HepG2 (cell line): Measurements from ENCODE around the gene MRPL54. TPM values are rescaled to one million over a fixed set of nuclear protein-coding genes. Genes with fewer than 3 reads are reported as not detected.

ENCODE experiments used
- ATAC-seq: fragments of 200-7000 bp; cut with Tn5 transposase; 3 replicates; pipeline ENCODE4 v1.9.1; 2020; ENCODE audit warnings: mild to moderate bottlenecking, moderate library complexity
- BruUV-seq: library from RNA; stranded (reverse); fragments of 400-500 nt; replicated peaks from 2 replicates; lab custom pipeline; 2021; lab: Mats Ljungman, UMichigan
- CTCF ChIA-PET: fragments of 300-600 bp; formaldehyde crosslinking; extraction: SDS; loops from one replicate; lab custom pipeline; 2021; ENCODE audit warnings: low total read pairs, inconsistent platforms, low intra/inter-chr PET ratio; lab: Yijun Ruan, JAX
- POLR2A ChIA-PET: fragments of 350-600 bp; sonication (Branson Sonifier 250); formaldehyde crosslinking; loops from one replicate; lab custom pipeline; 2020; ENCODE audit warnings: antibody characterized with exemption, inconsistent platforms; lab: Yijun Ruan, JAX
- DNase-seq: peaks from one replicate; pipeline ENCODE4 v3.0.0-alpha.2; 2015; ENCODE audit warnings: low spot score
- FAIRE-seq: peaks from 3 replicates; lab custom pipeline; 2011; peaks lifted over from hg19 to GRCh38; lab: Jason Lieb, UNC
- H2AFZ ChIP-seq: one replicate; pipeline ENCODE4 v1.6.1; 2011; ENCODE audit warnings: low read length, inconsistent platforms
- H3K27ac ChIP-seq: fragments of 300-600 bp; 3 replicates; pipeline ENCODE4 v1.8.0; 2011; ENCODE audit warnings: mixed run types, mild to moderate bottlenecking, mixed read lengths, low read length, inconsistent platforms; ENCODE audit not compliant: insufficient read depth; ENCODE audit errors: extremely low read length
- H3K27me3 ChIP-seq, 2 experiments: fragments of 200-600 bp in 1 of 2; 2 replicates in 1 of 2; 3 replicates in 1 of 2; pipeline versions ENCODE4 v1.6.0 to v1.8.0; 2011; ENCODE audit warnings: low read length in 2 of 2, mild to moderate bottlenecking in 2 of 2, moderate library complexity in 2 of 2, inconsistent platforms in 1 of 2; ENCODE audit not compliant: insufficient read depth in 2 of 2, control insufficient read depth in 1 of 2
- H3K36me3 ChIP-seq, 2 experiments: fragments of 200-600 bp in 1 of 2; replicated peaks in 1 of 2; 2 replicates in 1 of 2; 3 replicates in 1 of 2; pipeline versions ENCODE4 v1.5.1 to v1.8.0; 2011; ENCODE audit warnings: low read length in 2 of 2, inconsistent platforms in 1 of 2; ENCODE audit not compliant: insufficient read depth in 2 of 2, control insufficient read depth in 1 of 2
- H3K4me1 ChIP-seq: 2 replicates; pipeline ENCODE4 v1.5.1; 2012; ENCODE audit warnings: low read length, inconsistent platforms; ENCODE audit not compliant: insufficient read depth
- H3K4me2 ChIP-seq: 2 replicates; pipeline ENCODE4 v1.6.0; 2011; ENCODE audit warnings: low read depth, low read length, inconsistent platforms
- H3K4me3 ChIP-seq, 3 experiments: fragments of 200-600 bp in 1 of 3; sonication (generic), shearing (Covaris generic) in 1 of 3; replicated peaks in 1 of 3; 2 replicates each; pipeline ENCODE4 v1.5.1; 2011 to 2016; ENCODE audit warnings: low read length in 3 of 3, inconsistent platforms in 2 of 3, low read depth in 2 of 3, mild to moderate bottlenecking in 2 of 3, control low read depth in 1 of 3, mixed read lengths in 1 of 3; ENCODE audit not compliant: insufficient read depth in 1 of 3
- H3K79me2 ChIP-seq: one replicate; pipeline ENCODE4 v1.6.1; 2011; ENCODE audit warnings: low read length, inconsistent platforms; ENCODE audit not compliant: insufficient read depth
- H3K9ac ChIP-seq: 2 replicates; pipeline ENCODE4 v1.6.0; 2011; ENCODE audit warnings: mild to moderate bottlenecking, low read depth, low read length, inconsistent platforms; ENCODE audit not compliant: insufficient read depth
- H3K9me3 ChIP-seq: 2 replicates; pipeline ENCODE4 v1.5.1; 2012; ENCODE audit warnings: mild to moderate bottlenecking, low read length
- H4K20me1 ChIP-seq: 2 replicates; pipeline ENCODE4 v1.6.0; 2011; ENCODE audit warnings: inconsistent platforms, mild to moderate bottlenecking, low read length, moderate library complexity; ENCODE audit not compliant: insufficient read depth
- GTF2F1 ChIP-seq: fragments of 150-350 bp; IDR thresholded peaks from 2 replicates; pipeline ENCODE4 v1.6.1; 2014; ENCODE audit warnings: low read length
- ISL2 ChIP-seq: sonication (generic); formaldehyde crosslinking; IDR thresholded peaks from 2 replicates; pipeline ENCODE4 v1.5.0; 2020; ENCODE audit warnings: missing genetic modification reagents
- NRL ChIP-seq: sonication (generic); formaldehyde crosslinking; IDR thresholded peaks from 2 replicates; pipeline ENCODE4 v1.5.0; 2020; ENCODE audit warnings: missing genetic modification reagents, mild to moderate bottlenecking, moderate library complexity, borderline replicate concordance
- RFX3 ChIP-seq: IDR thresholded peaks from 2 replicates; pipeline ENCODE4 v1.6.1; 2016; ENCODE audit warnings: missing biosample characterization, missing genetic modification reagents
- SMAD1 ChIP-seq: sonication (generic); formaldehyde crosslinking; IDR thresholded peaks from 2 replicates; pipeline ENCODE4 v1.4.0; 2020; ENCODE audit warnings: missing genetic modification reagents, low read depth, mild to moderate bottlenecking, borderline replicate concordance
- ZFP36L2 ChIP-seq: sonication (generic); formaldehyde crosslinking; IDR thresholded peaks from 2 replicates; pipeline ENCODE4 v1.4.0; 2020; ENCODE audit warnings: missing genetic modification reagents
- ZNF83 ChIP-seq: sonication (generic); formaldehyde crosslinking; IDR thresholded peaks from 2 replicates; pipeline ENCODE4 v1.4.0; 2020; ENCODE audit warnings: missing genetic modification reagents, mild to moderate bottlenecking, borderline replicate concordance
- WGBS: methylation state at CpG from one replicate; pipeline ENCODE4 v1.1.6; 2017; ENCODE audit warnings: low lambda C conversion rate; 5-methylcytosine and 5-hydroxymethylcytosine counted together
- in situ Hi-C: cut with HindIII; loops from 2 replicates; pipeline ENCODE4 v1.10.0; 2017; ENCODE audit warnings: low pct_unique_long_range_greater_than_20kb; ENCODE audit not compliant: extremely low pct_ligation_motif_present
- intact Hi-C: fragments of 100-400 bp; cut with micrococcal nuclease; formaldehyde crosslinking; loops from one replicate; pipeline ENCODE4 v1.10.0; 2022; ENCODE audit not compliant: unreplicated experiment
- polyA plus RNA-seq, 8 experiments: library from polyadenylated mRNA; depleted of rRNA in 3 of 8; stranded (reverse) in 7 of 8; unstranded in 1 of 8; fragments of >200 nt; fragmentation: Illumina TruSeq in 4 of 8; extraction: Trizol in 4 of 8; gene quantifications; 2 replicates each; pipeline versions ENCODE4 v1.2.1 to v1.2.3, GENCODE V29; 2011 to 2016; ENCODE audit warnings: low read depth in 4 of 8, missing spikeins in 1 of 8, mixed read lengths in 1 of 8; ENCODE audit not compliant: insufficient read depth in 1 of 8
- total RNA-seq, 5 experiments: library from RNA; depleted of rRNA; stranded (reverse); fragments of >200 nt; fragmentation: Illumina TruSeq; extraction: Trizol; gene quantifications; 2 replicates each; pipeline ENCODE4 v1.2.3, GENCODE V29; 2016; ENCODE audit warnings: low read depth in 1 of 5
- TF ChIP-seq, protein P1 (sequence below): sonication (generic); formaldehyde crosslinking; IDR thresholded peaks from 2 replicates; pipeline ENCODE4 v1.4.0; 2020; ENCODE audit warnings: mild to moderate bottlenecking, missing genetic modification reagents
- TF ChIP-seq, protein P2 (sequence below): IDR thresholded peaks from 2 replicates; pipeline ENCODE4 v1.6.1; 2016
- TF ChIP-seq, protein P3 (sequence below): sonication (generic); formaldehyde crosslinking; IDR thresholded peaks from 2 replicates; pipeline ENCODE4 v1.9.0; 2021; ENCODE audit warnings: mild to moderate bottlenecking, missing genetic modification reagents

Gene MRPL54
- total and polyA plus RNA-seq, 2 of the 13 experiments (the other 11 are each of a cell fraction or from before 2014, with no cell fraction given), result 36.8 to 66.9 TPM

- CTCF ChIA-PET, result no interaction called here
- in situ Hi-C loops (no loop called here), intact Hi-C loops (no loop called here)
- FAIRE-seq, result no peak
- TF ChIP-seq RFX3 (CRISPR knock-in tag) (no peak), NRL (CRISPR knock-in tag) (no peak), ZFP36L2 (CRISPR knock-in tag) (no peak), SMAD1 (CRISPR knock-in tag) (no peak), GTF2F1 (no peak), ZNF83 (CRISPR knock-in tag) (no peak), ISL2 (CRISPR knock-in tag) (no peak)
- TF ChIP-seq, protein P1, sequence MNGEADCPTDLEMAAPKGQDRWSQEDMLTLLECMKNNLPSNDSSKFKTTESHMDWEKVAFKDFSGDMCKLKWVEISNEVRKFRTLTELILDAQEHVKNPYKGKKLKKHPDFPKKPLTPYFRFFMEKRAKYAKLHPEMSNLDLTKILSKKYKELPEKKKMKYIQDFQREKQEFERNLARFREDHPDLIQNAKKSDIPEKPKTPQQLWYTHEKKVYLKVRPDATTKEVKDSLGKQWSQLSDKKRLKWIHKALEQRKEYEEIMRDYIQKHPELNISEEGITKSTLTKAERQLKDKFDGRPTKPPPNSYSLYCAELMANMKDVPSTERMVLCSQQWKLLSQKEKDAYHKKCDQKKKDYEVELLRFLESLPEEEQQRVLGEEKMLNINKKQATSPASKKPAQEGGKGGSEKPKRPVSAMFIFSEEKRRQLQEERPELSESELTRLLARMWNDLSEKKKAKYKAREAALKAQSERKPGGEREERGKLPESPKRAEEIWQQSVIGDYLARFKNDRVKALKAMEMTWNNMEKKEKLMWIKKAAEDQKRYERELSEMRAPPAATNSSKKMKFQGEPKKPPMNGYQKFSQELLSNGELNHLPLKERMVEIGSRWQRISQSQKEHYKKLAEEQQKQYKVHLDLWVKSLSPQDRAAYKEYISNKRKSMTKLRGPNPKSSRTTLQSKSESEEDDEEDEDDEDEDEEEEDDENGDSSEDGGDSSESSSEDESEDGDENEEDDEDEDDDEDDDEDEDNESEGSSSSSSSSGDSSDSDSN (CRISPR knock-in tag), result no peak
- TF ChIP-seq, protein P2, sequence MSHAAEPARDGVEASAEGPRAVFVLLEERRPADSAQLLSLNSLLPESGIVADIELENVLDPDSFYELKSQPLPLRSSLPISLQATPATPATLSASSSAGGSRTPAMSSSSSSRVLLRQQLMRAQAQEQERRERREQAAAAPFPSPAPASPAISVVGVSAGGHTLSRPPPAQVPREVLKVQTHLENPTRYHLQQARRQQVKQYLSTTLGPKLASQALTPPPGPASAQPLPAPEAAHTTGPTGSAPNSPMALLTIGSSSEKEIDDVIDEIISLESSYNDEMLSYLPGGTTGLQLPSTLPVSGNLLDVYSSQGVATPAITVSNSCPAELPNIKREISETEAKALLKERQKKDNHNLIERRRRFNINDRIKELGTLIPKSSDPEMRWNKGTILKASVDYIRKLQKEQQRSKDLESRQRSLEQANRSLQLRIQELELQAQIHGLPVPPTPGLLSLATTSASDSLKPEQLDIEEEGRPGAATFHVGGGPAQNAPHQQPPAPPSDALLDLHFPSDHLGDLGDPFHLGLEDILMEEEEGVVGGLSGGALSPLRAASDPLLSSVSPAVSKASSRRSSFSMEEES, result no peak
- TF ChIP-seq, protein P3, sequence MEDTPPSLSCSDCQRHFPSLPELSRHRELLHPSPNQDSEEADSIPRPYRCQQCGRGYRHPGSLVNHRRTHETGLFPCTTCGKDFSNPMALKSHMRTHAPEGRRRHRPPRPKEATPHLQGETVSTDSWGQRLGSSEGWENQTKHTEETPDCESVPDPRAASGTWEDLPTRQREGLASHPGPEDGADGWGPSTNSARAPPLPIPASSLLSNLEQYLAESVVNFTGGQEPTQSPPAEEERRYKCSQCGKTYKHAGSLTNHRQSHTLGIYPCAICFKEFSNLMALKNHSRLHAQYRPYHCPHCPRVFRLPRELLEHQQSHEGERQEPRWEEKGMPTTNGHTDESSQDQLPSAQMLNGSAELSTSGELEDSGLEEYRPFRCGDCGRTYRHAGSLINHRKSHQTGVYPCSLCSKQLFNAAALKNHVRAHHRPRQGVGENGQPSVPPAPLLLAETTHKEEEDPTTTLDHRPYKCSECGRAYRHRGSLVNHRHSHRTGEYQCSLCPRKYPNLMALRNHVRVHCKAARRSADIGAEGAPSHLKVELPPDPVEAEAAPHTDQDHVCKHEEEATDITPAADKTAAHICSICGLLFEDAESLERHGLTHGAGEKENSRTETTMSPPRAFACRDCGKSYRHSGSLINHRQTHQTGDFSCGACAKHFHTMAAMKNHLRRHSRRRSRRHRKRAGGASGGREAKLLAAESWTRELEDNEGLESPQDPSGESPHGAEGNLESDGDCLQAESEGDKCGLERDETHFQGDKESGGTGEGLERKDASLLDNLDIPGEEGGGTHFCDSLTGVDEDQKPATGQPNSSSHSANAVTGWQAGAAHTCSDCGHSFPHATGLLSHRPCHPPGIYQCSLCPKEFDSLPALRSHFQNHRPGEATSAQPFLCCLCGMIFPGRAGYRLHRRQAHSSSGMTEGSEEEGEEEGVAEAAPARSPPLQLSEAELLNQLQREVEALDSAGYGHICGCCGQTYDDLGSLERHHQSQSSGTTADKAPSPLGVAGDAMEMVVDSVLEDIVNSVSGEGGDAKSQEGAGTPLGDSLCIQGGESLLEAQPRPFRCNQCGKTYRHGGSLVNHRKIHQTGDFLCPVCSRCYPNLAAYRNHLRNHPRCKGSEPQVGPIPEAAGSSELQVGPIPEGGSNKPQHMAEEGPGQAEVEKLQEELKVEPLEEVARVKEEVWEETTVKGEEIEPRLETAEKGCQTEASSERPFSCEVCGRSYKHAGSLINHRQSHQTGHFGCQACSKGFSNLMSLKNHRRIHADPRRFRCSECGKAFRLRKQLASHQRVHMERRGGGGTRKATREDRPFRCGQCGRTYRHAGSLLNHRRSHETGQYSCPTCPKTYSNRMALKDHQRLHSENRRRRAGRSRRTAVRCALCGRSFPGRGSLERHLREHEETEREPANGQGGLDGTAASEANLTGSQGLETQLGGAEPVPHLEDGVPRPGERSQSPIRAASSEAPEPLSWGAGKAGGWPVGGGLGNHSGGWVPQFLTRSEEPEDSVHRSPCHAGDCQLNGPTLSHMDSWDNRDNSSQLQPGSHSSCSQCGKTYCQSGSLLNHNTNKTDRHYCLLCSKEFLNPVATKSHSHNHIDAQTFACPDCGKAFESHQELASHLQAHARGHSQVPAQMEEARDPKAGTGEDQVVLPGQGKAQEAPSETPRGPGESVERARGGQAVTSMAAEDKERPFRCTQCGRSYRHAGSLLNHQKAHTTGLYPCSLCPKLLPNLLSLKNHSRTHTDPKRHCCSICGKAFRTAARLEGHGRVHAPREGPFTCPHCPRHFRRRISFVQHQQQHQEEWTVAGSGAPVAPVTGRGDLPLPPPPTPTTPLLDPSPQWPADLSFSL (CRISPR knock-in tag), result no peak
- Histone ChIP-seq H3K27ac (no peak overlapping the region), H3K4me1 (no peaks in the 10 kb centered on the region), H3K27me3 (peaks cover 0 to 19% of the 10 kb centered on the region in 2 experiments; a peak in 3 of 5 replicates), H3K4me3 (no peak overlapping the region), H2AFZ (no peak overlapping the region), H3K79me2 (no peaks in the 10 kb centered on the region), H4K20me1 (no peaks in the 10 kb centered on the region), H3K9me3 (no peaks in the 10 kb centered on the region), H3K36me3 (no peaks in the 10 kb centered on the region), H3K4me2 (no peak overlapping the region), H3K9ac (no peak overlapping the region)
- DNase-seq, result no peak
- BruUV-seq, result no TSS peak
- POLR2A ChIA-PET, result no interaction called here
- 51% methylated on average over 9 of the region's 25 CpGs for WGBS
- no peak for ATAC-seq
Measured at GRCh38 chr19:3774621-3775373, 12.3 kb downstream of the MRPL54 start.
